Neural cell (in vitro differentiated cells): Measurements from ENCODE around the gene CIBAR2.

Source experiments
- EP300 ChIP-seq: fragments of 450-650 bp; conservative IDR thresholded peaks from 2 replicates; pipeline ENCODE4 v1.6.1; 2014; ENCODE audit warnings: antibody characterized with exemption, mild to moderate bottlenecking, moderate library complexity; ENCODE audit not compliant: poor library complexity, severe bottlenecking
- EZH2 ChIP-seq: fragments of 200-600, 300-800 bp; shearing (Covaris generic), sonication (generic); IDR thresholded peaks from 2 replicates; pipeline ENCODE4 v1.6.1; 2014; ENCODE audit warnings: antibody characterized with exemption, low read length, borderline replicate concordance, mild to moderate bottlenecking; ENCODE audit not compliant: insufficient read depth, poor library complexity, severe bottlenecking
- MXI1 ChIP-seq: fragments of 450-650 bp; conservative IDR thresholded peaks from 2 replicates; pipeline ENCODE4 v1.6.1; 2014; ENCODE audit warnings: antibody characterized with exemption, mild to moderate bottlenecking; ENCODE audit not compliant: poor library complexity, severe bottlenecking
- POLR2AphosphoS5 ChIP-seq: IDR thresholded peaks from 2 replicates; pipeline ENCODE4 v1.6.1; 2012
- RAD21 ChIP-seq: fragments of 450-650 bp; conservative IDR thresholded peaks from 2 replicates; pipeline ENCODE4 v1.6.1; 2014; ENCODE audit warnings: antibody characterized with exemption, mild to moderate bottlenecking, moderate library complexity
- SMC3 ChIP-seq: fragments of 450-650 bp; conservative IDR thresholded peaks from 2 replicates; pipeline ENCODE4 v1.6.1; 2014; ENCODE audit warnings: antibody characterized with exemption, mild to moderate bottlenecking, moderate library complexity; ENCODE audit not compliant: poor library complexity
- TAF1 ChIP-seq: IDR thresholded peaks from 2 replicates; pipeline ENCODE4 v1.6.1; 2012; ENCODE audit warnings: low read depth
- TF ChIP-seq, protein P1 (sequence below): fragments of 450-650 bp; IDR thresholded peaks from 2 replicates; pipeline ENCODE4 v1.5.1; 2014; ENCODE audit warnings: antibody characterized with exemption, mild to moderate bottlenecking, moderate library complexity; ENCODE audit not compliant: poor library complexity, severe bottlenecking
- TF ChIP-seq, protein P2 (sequence below): IDR thresholded peaks from 2 replicates; pipeline ENCODE4 v1.6.1; 2012; ENCODE audit warnings: borderline replicate concordance

DNA sequence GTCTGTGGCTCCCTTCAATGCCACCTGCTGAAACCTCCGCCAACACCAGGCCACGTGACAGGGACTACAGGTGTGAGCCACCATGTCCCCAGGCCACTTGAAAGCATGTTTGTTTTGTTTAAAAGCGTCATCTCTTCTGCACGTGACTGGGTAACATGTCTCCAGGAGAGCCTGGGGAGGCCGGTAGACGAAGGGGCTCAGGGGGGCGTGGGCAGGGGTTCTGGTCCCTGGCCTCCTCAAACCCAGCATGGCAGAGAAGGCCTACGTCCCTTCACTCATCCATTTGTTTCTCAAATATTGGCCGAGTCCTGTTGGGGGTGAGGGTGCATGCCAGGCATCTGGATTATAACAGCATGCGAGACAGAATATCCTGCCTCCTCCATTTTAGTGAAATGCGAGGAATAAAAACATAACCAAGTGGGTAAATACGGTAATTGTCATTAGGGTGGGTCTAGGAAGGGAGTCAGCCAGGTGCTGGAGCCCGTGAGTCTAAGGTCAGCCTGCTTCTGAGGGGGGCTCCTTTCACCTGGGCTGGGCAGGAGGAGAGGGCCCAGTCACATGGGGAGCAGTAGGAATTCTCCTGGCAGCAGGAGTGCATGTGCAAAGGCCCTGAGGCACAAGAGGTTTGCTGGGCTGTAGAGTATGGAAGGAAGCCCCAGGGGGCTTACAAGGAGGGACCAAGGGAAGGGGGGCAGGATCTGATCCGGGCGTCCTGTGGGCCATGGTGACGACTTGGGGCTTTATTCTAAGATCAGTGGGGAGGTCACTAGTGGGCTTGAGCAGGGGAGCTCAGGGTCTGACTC lies 26.8 kb upstream of the CIBAR2 start:
- TF ChIP-seq EZH2 = no peak
- TF ChIP-seq, protein P1, sequence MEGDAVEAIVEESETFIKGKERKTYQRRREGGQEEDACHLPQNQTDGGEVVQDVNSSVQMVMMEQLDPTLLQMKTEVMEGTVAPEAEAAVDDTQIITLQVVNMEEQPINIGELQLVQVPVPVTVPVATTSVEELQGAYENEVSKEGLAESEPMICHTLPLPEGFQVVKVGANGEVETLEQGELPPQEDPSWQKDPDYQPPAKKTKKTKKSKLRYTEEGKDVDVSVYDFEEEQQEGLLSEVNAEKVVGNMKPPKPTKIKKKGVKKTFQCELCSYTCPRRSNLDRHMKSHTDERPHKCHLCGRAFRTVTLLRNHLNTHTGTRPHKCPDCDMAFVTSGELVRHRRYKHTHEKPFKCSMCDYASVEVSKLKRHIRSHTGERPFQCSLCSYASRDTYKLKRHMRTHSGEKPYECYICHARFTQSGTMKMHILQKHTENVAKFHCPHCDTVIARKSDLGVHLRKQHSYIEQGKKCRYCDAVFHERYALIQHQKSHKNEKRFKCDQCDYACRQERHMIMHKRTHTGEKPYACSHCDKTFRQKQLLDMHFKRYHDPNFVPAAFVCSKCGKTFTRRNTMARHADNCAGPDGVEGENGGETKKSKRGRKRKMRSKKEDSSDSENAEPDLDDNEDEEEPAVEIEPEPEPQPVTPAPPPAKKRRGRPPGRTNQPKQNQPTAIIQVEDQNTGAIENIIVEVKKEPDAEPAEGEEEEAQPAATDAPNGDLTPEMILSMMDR = no peak
- no peak for TF ChIP-seq TAF1
- TF ChIP-seq EP300 = no peak
- TF ChIP-seq, protein P2, sequence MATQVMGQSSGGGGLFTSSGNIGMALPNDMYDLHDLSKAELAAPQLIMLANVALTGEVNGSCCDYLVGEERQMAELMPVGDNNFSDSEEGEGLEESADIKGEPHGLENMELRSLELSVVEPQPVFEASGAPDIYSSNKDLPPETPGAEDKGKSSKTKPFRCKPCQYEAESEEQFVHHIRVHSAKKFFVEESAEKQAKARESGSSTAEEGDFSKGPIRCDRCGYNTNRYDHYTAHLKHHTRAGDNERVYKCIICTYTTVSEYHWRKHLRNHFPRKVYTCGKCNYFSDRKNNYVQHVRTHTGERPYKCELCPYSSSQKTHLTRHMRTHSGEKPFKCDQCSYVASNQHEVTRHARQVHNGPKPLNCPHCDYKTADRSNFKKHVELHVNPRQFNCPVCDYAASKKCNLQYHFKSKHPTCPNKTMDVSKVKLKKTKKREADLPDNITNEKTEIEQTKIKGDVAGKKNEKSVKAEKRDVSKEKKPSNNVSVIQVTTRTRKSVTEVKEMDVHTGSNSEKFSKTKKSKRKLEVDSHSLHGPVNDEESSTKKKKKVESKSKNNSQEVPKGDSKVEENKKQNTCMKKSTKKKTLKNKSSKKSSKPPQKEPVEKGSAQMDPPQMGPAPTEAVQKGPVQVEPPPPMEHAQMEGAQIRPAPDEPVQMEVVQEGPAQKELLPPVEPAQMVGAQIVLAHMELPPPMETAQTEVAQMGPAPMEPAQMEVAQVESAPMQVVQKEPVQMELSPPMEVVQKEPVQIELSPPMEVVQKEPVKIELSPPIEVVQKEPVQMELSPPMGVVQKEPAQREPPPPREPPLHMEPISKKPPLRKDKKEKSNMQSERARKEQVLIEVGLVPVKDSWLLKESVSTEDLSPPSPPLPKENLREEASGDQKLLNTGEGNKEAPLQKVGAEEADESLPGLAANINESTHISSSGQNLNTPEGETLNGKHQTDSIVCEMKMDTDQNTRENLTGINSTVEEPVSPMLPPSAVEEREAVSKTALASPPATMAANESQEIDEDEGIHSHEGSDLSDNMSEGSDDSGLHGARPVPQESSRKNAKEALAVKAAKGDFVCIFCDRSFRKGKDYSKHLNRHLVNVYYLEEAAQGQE = no peak
- TF ChIP-seq MXI1 = no peak
- no peak for TF ChIP-seq SMC3
- no peak for TF ChIP-seq POLR2AphosphoS5
- TF ChIP-seq RAD21 = no peak
